HEK293 (cell line): ENCODE data around the gene HRH2.

ENCODE experiments used
- CTCF ChIA-PET: fragments of 350-600 bp; formaldehyde crosslinking; extraction: SDS; loops from one replicate; lab custom pipeline; 2021; ENCODE audit warnings: antibody characterized with exemption; lab: Yijun Ruan, JAX
- POLR2A ChIA-PET: fragments of 300-600 bp; formaldehyde crosslinking; extraction: SDS; loops from one replicate; lab custom pipeline; 2020; ENCODE audit warnings: antibody characterized with exemption, inconsistent platforms; lab: Yijun Ruan, JAX
- H3K27ac ChIP-seq: fragments of 200-500 bp; sonication (Bioruptor generic); 2 replicates; pipeline ENCODE4 v1.5.1; 2014; ENCODE audit warnings: low read depth, low read length, control low read depth, inconsistent platforms; ENCODE audit errors: extremely low read depth
- H3K36me3 ChIP-seq, 2 experiments: fragments of 200-500 bp in 1 of 2; sonication (Bioruptor generic) in 1 of 2; 1 replicate in 1 of 2; 2 replicates in 1 of 2; pipeline ENCODE4 v1.5.1; 2014 to 2017; ENCODE audit warnings: inconsistent platforms in 2 of 2, low read length in 2 of 2; ENCODE audit not compliant: control insufficient read depth in 2 of 2, insufficient read depth in 1 of 2
- H3K4me1 ChIP-seq: fragments of 200-500 bp; sonication (Bioruptor generic); 2 replicates; pipeline ENCODE4 v1.5.1; 2014; ENCODE audit warnings: mild to moderate bottlenecking, low read length, inconsistent platforms; ENCODE audit not compliant: control insufficient read depth, insufficient read depth
- H3K4me3 ChIP-seq: 2 replicates; pipeline ENCODE4 v1.5.1; 2011; ENCODE audit warnings: low read depth, mild to moderate bottlenecking, control low read depth, low read length, moderate library complexity
- H3K9me3 ChIP-seq: fragments of 200-500 bp; sonication (Bioruptor generic); 2 replicates; pipeline ENCODE4 v1.5.1; 2014; ENCODE audit warnings: low read depth, low read length, inconsistent platforms; ENCODE audit not compliant: control insufficient read depth, insufficient read depth
- INSM2 ChIP-seq: fragments of 450-650 bp; formaldehyde crosslinking; IDR thresholded peaks from 2 replicates; pipeline ENCODE4 v1.5.1; 2016; ENCODE audit warnings: missing biosample characterization, missing genetic modification characterization
- KLF8 ChIP-seq: fragments of 450-650 bp; formaldehyde crosslinking; IDR thresholded peaks from 2 replicates; pipeline ENCODE4 v1.5.1; 2016; ENCODE audit warnings: missing biosample characterization, missing genetic modification characterization
- KLF9 ChIP-seq: fragments of 450-650 bp; formaldehyde crosslinking; IDR thresholded peaks from 2 replicates; pipeline ENCODE4 v1.5.1; 2016; ENCODE audit warnings: missing biosample characterization, missing genetic modification characterization, low read depth
- MZF1 ChIP-seq: fragments of 450-650 bp; formaldehyde crosslinking; IDR thresholded peaks from 2 replicates; pipeline ENCODE4 v1.5.1; 2017; ENCODE audit warnings: missing biosample characterization, missing genetic modification characterization, borderline replicate concordance
- OVOL3 ChIP-seq: fragments of 450-650 bp; formaldehyde crosslinking; IDR thresholded peaks from 2 replicates; pipeline ENCODE4 v1.5.1; 2016; ENCODE audit warnings: missing biosample characterization, missing genetic modification characterization
- PRDM2 ChIP-seq: fragments of 450-650 bp; formaldehyde crosslinking; IDR thresholded peaks from 2 replicates; pipeline ENCODE4 v1.5.1; 2016; ENCODE audit warnings: missing biosample characterization, missing genetic modification characterization, borderline replicate concordance
- SALL2 ChIP-seq: fragments of 450-650 bp; formaldehyde crosslinking; IDR thresholded peaks from 2 replicates; pipeline ENCODE4 v1.5.0; 2017; ENCODE audit warnings: missing biosample characterization, mild to moderate bottlenecking, missing genetic modification characterization, borderline replicate concordance
- ZFHX2 ChIP-seq: fragments of 450-650 bp; formaldehyde crosslinking; conservative IDR thresholded peaks from 2 replicates; pipeline ENCODE4 v1.5.1; 2016; ENCODE audit warnings: missing biosample characterization, missing genetic modification characterization
- ZIC2 ChIP-seq: fragments of 450-650 bp; formaldehyde crosslinking; IDR thresholded peaks from 2 replicates; pipeline ENCODE4 v1.5.1; 2016; ENCODE audit warnings: missing biosample characterization, missing genetic modification characterization
- ZNF133 ChIP-seq: fragments of 450-650 bp; formaldehyde crosslinking; IDR thresholded peaks from 2 replicates; pipeline ENCODE4 v1.5.1; 2016; ENCODE audit warnings: missing biosample characterization, missing genetic modification characterization
- ZNF140 ChIP-seq: fragments of 450-650 bp; formaldehyde crosslinking; IDR thresholded peaks from 2 replicates; pipeline ENCODE4 v1.5.1; 2016; ENCODE audit warnings: missing biosample characterization, missing genetic modification characterization
- ZNF148 ChIP-seq: fragments of 450-650 bp; formaldehyde crosslinking; IDR thresholded peaks from 2 replicates; pipeline ENCODE4 v1.5.0; 2017; ENCODE audit warnings: missing biosample characterization, missing genetic modification characterization, borderline replicate concordance
- ZNF175 ChIP-seq: fragments of 450-650 bp; formaldehyde crosslinking; IDR thresholded peaks from 2 replicates; pipeline ENCODE4 v1.5.1; 2016; ENCODE audit warnings: missing biosample characterization, missing genetic modification characterization
- ZNF211 ChIP-seq: fragments of 450-650 bp; formaldehyde crosslinking; IDR thresholded peaks from 2 replicates; pipeline ENCODE4 v1.5.1; 2016; ENCODE audit warnings: low read depth, missing biosample characterization, missing genetic modification characterization
- ZNF23 ChIP-seq: fragments of 450-650 bp; formaldehyde crosslinking; IDR thresholded peaks from 2 replicates; pipeline ENCODE4 v1.5.1; 2016; ENCODE audit warnings: missing biosample characterization, missing genetic modification characterization, borderline replicate concordance
- ZNF280C ChIP-seq: fragments of 450-650 bp; formaldehyde crosslinking; IDR thresholded peaks from 2 replicates; pipeline ENCODE4 v1.5.1; 2016; ENCODE audit warnings: missing biosample characterization, missing genetic modification characterization
- ZNF366 ChIP-seq: fragments of 450-650 bp; formaldehyde crosslinking; conservative IDR thresholded peaks from 2 replicates; pipeline ENCODE4 v1.5.1; 2016; ENCODE audit warnings: missing biosample characterization, missing genetic modification characterization
- ZNF580 ChIP-seq: fragments of 450-650 bp; formaldehyde crosslinking; IDR thresholded peaks from 2 replicates; pipeline ENCODE4 v1.5.1; 2016; ENCODE audit warnings: missing biosample characterization, missing genetic modification characterization
- ZNF747 ChIP-seq: fragments of 450-650 bp; formaldehyde crosslinking; IDR thresholded peaks from 2 replicates; pipeline ENCODE4 v1.5.1; 2016; ENCODE audit warnings: missing biosample characterization, missing genetic modification characterization

Gene HRH2

GRCh38 chr5:175678074-175678473 is 20.2 kb downstream of the HRH2 start:
- Histone ChIP-seq H3K36me3 (no peaks in the 10 kb centered on the region), H3K27ac (no peak overlapping the region), H3K4me1 (no peaks in the 10 kb centered on the region), H3K4me3 (no peak overlapping the region)
- TF ChIP-seq PRDM2 (tag by site-specific recombination) (no peak), MZF1 (tag by site-specific recombination) (no peak), KLF8 (tag by site-specific recombination) (no peak), SALL2 (tag by site-specific recombination) (no peak)
- TF ChIP-seq, all 188 proteins: peak for 0
- POLR2A ChIA-PET, result interaction anchor here (0.6 kb wide), 1 partner anchor 140 kb away, joined by 3 read pairs; no protein-coding TSS in a partner anchor
- H3K9me3 ChIP-seq, result no peaks in the 10 kb centered on the region
- CTCF ChIA-PET, result interaction anchor here (0.6 to 1.0 kb wide), 2 partner anchors 9 to 130 kb away, joined by 5 read pairs; no protein-coding TSS in a partner anchor

GRCh38 chr5:175679411-175679810 is 21.5 kb downstream of the HRH2 start:
- H3K4me1 ChIP-seq, result no peaks in the 10 kb centered on the region
- no peaks in the 10 kb centered on the region for H3K36me3 ChIP-seq
- ChIA-PET CTCF (no interaction called here), POLR2A (no interaction called here)
- no peaks in the 10 kb centered on the region for H3K9me3 ChIP-seq
- H3K4me3 ChIP-seq, result no peak overlapping the region
- no peak overlapping the region for H3K27ac ChIP-seq
- no peak for TF ChIP-seq KLF9 (tag by site-specific recombination)
- TF ChIP-seq ZNF23 (tag by site-specific recombination), result no peak
- no peak for TF ChIP-seq OVOL3 (tag by site-specific recombination)
- TF ChIP-seq ZNF140 (tag by site-specific recombination), result no peak
- no peak for TF ChIP-seq ZIC2 (tag by site-specific recombination)
- TF ChIP-seq ZNF366 (tag by site-specific recombination), result no peak
- no peak for TF ChIP-seq ZFHX2 (tag by site-specific recombination)
- no peak for TF ChIP-seq ZNF133 (tag by site-specific recombination)
- TF ChIP-seq ZNF280C, result no peak

- ChIA-PET POLR2A (no interaction called here), CTCF (no interaction called here)
- no peak overlapping the region for H3K27ac ChIP-seq
- H3K9me3 ChIP-seq, result no peaks in the 10 kb centered on the region
- H3K4me1 ChIP-seq, result no peaks in the 10 kb centered on the region
- H3K4me3 ChIP-seq, result no peak overlapping the region
- H3K36me3 ChIP-seq, result no peaks in the 10 kb centered on the region
- TF ChIP-seq ZNF211 (no peak), ZNF175 (tag by site-specific recombination) (no peak), ZNF747 (no peak), ZNF580 (tag by site-specific recombination) (no peak), INSM2 (tag by site-specific recombination) (no peak), ZNF148 (tag by site-specific recombination) (no peak)
These were observed 22.1 kb downstream of the HRH2 start for GRCh38 chr5:175680020-175680419.
